ENCODE measurements around the gene PDXK. TPM values are rescaled to one million over a fixed set of nuclear protein-coding genes. Genes with fewer than 3 reads are reported as not detected.

The PDXK gene
- total and polyA plus RNA-seq, 9 of the 15 experiments (the other 6 are each of a cell fraction or from before 2014, with no cell fraction given): 5.6 to 162 (median 76.5) TPM

- TF ChIP-seq AFF4 (CRISPR knock-in tag; IDR thresholded peaks at IDR 0.05): no peak
- TF ChIP-seq, protein P1, sequence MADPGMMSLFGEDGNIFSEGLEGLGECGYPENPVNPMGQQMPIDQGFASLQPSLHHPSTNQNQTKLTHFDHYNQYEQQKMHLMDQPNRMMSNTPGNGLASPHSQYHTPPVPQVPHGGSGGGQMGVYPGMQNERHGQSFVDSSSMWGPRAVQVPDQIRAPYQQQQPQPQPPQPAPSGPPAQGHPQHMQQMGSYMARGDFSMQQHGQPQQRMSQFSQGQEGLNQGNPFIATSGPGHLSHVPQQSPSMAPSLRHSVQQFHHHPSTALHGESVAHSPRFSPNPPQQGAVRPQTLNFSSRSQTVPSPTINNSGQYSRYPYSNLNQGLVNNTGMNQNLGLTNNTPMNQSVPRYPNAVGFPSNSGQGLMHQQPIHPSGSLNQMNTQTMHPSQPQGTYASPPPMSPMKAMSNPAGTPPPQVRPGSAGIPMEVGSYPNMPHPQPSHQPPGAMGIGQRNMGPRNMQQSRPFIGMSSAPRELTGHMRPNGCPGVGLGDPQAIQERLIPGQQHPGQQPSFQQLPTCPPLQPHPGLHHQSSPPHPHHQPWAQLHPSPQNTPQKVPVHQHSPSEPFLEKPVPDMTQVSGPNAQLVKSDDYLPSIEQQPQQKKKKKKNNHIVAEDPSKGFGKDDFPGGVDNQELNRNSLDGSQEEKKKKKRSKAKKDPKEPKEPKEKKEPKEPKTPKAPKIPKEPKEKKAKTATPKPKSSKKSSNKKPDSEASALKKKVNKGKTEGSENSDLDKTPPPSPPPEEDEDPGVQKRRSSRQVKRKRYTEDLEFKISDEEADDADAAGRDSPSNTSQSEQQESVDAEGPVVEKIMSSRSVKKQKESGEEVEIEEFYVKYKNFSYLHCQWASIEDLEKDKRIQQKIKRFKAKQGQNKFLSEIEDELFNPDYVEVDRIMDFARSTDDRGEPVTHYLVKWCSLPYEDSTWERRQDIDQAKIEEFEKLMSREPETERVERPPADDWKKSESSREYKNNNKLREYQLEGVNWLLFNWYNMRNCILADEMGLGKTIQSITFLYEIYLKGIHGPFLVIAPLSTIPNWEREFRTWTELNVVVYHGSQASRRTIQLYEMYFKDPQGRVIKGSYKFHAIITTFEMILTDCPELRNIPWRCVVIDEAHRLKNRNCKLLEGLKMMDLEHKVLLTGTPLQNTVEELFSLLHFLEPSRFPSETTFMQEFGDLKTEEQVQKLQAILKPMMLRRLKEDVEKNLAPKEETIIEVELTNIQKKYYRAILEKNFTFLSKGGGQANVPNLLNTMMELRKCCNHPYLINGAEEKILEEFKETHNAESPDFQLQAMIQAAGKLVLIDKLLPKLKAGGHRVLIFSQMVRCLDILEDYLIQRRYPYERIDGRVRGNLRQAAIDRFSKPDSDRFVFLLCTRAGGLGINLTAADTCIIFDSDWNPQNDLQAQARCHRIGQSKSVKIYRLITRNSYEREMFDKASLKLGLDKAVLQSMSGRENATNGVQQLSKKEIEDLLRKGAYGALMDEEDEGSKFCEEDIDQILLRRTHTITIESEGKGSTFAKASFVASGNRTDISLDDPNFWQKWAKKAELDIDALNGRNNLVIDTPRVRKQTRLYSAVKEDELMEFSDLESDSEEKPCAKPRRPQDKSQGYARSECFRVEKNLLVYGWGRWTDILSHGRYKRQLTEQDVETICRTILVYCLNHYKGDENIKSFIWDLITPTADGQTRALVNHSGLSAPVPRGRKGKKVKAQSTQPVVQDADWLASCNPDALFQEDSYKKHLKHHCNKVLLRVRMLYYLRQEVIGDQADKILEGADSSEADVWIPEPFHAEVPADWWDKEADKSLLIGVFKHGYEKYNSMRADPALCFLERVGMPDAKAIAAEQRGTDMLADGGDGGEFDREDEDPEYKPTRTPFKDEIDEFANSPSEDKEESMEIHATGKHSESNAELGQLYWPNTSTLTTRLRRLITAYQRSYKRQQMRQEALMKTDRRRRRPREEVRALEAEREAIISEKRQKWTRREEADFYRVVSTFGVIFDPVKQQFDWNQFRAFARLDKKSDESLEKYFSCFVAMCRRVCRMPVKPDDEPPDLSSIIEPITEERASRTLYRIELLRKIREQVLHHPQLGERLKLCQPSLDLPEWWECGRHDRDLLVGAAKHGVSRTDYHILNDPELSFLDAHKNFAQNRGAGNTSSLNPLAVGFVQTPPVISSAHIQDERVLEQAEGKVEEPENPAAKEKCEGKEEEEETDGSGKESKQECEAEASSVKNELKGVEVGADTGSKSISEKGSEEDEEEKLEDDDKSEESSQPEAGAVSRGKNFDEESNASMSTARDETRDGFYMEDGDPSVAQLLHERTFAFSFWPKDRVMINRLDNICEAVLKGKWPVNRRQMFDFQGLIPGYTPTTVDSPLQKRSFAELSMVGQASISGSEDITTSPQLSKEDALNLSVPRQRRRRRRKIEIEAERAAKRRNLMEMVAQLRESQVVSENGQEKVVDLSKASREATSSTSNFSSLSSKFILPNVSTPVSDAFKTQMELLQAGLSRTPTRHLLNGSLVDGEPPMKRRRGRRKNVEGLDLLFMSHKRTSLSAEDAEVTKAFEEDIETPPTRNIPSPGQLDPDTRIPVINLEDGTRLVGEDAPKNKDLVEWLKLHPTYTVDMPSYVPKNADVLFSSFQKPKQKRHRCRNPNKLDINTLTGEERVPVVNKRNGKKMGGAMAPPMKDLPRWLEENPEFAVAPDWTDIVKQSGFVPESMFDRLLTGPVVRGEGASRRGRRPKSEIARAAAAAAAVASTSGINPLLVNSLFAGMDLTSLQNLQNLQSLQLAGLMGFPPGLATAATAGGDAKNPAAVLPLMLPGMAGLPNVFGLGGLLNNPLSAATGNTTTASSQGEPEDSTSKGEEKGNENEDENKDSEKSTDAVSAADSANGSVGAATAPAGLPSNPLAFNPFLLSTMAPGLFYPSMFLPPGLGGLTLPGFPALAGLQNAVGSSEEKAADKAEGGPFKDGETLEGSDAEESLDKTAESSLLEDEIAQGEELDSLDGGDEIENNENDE (IDR thresholded peaks at IDR 0.05; ENCODE audit: low read depth, low read length): no peak
- TF ChIP-seq, protein P2, sequence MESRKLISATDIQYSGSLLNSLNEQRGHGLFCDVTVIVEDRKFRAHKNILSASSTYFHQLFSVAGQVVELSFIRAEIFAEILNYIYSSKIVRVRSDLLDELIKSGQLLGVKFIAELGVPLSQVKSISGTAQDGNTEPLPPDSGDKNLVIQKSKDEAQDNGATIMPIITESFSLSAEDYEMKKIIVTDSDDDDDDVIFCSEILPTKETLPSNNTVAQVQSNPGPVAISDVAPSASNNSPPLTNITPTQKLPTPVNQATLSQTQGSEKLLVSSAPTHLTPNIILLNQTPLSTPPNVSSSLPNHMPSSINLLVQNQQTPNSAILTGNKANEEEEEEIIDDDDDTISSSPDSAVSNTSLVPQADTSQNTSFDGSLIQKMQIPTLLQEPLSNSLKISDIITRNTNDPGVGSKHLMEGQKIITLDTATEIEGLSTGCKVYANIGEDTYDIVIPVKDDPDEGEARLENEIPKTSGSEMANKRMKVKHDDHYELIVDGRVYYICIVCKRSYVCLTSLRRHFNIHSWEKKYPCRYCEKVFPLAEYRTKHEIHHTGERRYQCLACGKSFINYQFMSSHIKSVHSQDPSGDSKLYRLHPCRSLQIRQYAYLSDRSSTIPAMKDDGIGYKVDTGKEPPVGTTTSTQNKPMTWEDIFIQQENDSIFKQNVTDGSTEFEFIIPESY (CRISPR knock-in tag; IDR thresholded peaks at IDR 0.05): peak; percentile 28; the same call in 1 of the 2 replicates
- TF ChIP-seq KAT2B (IDR thresholded peaks at IDR 0.05; ENCODE audit: low read depth, low read length): no peak
- TF ChIP-seq YBX1 (IDR thresholded peaks at IDR 0.05): no peak
- TF ChIP-seq ZNF586 (CRISPR knock-in tag; conservative IDR thresholded peaks at IDR 0.05): no peak
- TF ChIP-seq, protein P3, sequence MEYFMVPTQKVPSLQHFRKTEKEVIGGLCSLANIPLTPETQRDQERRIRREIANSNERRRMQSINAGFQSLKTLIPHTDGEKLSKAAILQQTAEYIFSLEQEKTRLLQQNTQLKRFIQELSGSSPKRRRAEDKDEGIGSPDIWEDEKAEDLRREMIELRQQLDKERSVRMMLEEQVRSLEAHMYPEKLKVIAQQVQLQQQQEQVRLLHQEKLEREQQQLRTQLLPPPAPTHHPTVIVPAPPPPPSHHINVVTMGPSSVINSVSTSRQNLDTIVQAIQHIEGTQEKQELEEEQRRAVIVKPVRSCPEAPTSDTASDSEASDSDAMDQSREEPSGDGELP (CRISPR knock-in tag; IDR thresholded peaks at IDR 0.05; ENCODE audit: borderline replicate concordance): peak; percentile 87; the same call in 1 of the 2 replicates
- TF ChIP-seq ZNF644 (tag; IDR thresholded peaks at IDR 0.05; ENCODE audit: low read depth): no peak
Observed at GRCh38 chr21:43810505-43811261, 91.8 kb downstream of the PDXK start (continued).

Measured in K562 (cell line).